ENCODE results near the gene CCNYL1.

DNA sequence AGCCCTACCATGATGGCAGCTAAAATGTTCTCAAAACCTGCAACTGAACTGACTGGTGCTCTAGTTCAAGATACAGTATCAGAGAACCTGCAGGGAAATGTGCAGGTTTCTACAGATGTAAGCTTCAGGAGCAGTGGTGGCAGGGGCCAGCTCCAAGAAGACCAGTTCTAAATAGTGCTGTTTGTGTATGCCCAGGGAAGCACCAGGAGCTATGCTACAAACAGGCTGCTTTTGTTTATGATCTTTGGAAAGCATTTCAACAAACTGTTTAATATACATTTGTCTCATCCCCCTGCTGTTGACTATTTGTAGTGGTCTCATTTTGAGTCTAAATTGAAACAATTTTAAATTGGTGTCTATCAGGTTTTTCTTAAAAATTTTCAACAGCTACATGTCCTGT, 37.6 kb downstream of the CCNYL1 start:
- TF ChIP-seq ARNTL (CRISPR knock-in tag; IDR thresholded peaks at IDR 0.05; ENCODE audit: borderline replicate concordance, low read depth) (no peak), ISL1 (CRISPR knock-in tag; IDR thresholded peaks at IDR 0.05) (no peak), PPARA (CRISPR knock-in tag; IDR thresholded peaks at IDR 0.05; ENCODE audit: borderline replicate concordance) (no peak), GLIS3 (CRISPR knock-in tag; IDR thresholded peaks at IDR 0.05) (no peak), RARB (CRISPR knock-in tag; IDR thresholded peaks at IDR 0.05) (no peak), CSDC2 (CRISPR knock-in tag; IDR thresholded peaks at IDR 0.05) (no peak), ZFP3 (CRISPR knock-in tag; IDR thresholded peaks at IDR 0.05) (no peak), SNAI2 (CRISPR knock-in tag; IDR thresholded peaks at IDR 0.05) (no peak), TOX (CRISPR knock-in tag; IDR thresholded peaks at IDR 0.05; ENCODE audit: borderline replicate concordance) (no peak)
- TF ChIP-seq, protein P1, sequence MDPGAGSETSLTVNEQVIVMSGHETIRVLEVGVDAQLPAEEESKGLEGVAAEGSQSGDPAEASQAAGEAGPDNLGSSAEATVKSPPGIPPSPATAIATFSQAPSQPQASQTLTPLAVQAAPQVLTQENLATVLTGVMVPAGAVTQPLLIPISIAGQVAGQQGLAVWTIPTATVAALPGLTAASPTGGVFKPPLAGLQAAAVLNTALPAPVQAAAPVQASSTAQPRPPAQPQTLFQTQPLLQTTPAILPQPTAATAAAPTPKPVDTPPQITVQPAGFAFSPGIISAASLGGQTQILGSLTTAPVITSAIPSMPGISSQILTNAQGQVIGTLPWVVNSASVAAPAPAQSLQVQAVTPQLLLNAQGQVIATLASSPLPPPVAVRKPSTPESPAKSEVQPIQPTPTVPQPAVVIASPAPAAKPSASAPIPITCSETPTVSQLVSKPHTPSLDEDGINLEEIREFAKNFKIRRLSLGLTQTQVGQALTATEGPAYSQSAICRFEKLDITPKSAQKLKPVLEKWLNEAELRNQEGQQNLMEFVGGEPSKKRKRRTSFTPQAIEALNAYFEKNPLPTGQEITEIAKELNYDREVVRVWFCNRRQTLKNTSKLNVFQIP (CRISPR knock-in tag; IDR thresholded peaks at IDR 0.05; ENCODE audit: borderline replicate concordance, low read depth): no peak
- TF ChIP-seq, protein P2, sequence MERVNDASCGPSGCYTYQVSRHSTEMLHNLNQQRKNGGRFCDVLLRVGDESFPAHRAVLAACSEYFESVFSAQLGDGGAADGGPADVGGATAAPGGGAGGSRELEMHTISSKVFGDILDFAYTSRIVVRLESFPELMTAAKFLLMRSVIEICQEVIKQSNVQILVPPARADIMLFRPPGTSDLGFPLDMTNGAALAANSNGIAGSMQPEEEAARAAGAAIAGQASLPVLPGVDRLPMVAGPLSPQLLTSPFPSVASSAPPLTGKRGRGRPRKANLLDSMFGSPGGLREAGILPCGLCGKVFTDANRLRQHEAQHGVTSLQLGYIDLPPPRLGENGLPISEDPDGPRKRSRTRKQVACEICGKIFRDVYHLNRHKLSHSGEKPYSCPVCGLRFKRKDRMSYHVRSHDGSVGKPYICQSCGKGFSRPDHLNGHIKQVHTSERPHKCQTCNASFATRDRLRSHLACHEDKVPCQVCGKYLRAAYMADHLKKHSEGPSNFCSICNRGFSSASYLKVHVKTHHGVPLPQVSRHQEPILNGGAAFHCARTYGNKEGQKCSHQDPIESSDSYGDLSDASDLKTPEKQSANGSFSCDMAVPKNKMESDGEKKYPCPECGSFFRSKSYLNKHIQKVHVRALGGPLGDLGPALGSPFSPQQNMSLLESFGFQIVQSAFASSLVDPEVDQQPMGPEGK (CRISPR knock-in tag; IDR thresholded peaks at IDR 0.05; ENCODE audit: borderline replicate concordance): no peak
- TF ChIP-seq, protein P3, sequence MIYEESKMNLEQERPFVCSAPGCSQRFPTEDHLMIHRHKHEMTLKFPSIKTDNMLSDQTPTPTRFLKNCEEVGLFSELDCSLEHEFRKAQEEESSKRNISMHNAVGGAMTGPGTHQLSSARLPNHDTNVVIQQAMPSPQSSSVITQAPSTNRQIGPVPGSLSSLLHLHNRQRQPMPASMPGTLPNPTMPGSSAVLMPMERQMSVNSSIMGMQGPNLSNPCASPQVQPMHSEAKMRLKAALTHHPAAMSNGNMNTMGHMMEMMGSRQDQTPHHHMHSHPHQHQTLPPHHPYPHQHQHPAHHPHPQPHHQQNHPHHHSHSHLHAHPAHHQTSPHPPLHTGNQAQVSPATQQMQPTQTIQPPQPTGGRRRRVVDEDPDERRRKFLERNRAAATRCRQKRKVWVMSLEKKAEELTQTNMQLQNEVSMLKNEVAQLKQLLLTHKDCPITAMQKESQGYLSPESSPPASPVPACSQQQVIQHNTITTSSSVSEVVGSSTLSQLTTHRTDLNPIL (CRISPR knock-in tag; IDR thresholded peaks at IDR 0.05; ENCODE audit: low read depth): no peak
- TF ChIP-seq, protein P4, sequence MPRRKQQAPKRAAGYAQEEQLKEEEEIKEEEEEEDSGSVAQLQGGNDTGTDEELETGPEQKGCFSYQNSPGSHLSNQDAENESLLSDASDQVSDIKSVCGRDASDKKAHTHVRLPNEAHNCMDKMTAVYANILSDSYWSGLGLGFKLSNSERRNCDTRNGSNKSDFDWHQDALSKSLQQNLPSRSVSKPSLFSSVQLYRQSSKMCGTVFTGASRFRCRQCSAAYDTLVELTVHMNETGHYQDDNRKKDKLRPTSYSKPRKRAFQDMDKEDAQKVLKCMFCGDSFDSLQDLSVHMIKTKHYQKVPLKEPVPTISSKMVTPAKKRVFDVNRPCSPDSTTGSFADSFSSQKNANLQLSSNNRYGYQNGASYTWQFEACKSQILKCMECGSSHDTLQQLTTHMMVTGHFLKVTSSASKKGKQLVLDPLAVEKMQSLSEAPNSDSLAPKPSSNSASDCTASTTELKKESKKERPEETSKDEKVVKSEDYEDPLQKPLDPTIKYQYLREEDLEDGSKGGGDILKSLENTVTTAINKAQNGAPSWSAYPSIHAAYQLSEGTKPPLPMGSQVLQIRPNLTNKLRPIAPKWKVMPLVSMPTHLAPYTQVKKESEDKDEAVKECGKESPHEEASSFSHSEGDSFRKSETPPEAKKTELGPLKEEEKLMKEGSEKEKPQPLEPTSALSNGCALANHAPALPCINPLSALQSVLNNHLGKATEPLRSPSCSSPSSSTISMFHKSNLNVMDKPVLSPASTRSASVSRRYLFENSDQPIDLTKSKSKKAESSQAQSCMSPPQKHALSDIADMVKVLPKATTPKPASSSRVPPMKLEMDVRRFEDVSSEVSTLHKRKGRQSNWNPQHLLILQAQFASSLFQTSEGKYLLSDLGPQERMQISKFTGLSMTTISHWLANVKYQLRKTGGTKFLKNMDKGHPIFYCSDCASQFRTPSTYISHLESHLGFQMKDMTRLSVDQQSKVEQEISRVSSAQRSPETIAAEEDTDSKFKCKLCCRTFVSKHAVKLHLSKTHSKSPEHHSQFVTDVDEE (CRISPR knock-in tag; IDR thresholded peaks at IDR 0.05): no peak
